Measurements from ENCODE around the gene NLRP12. TPM values are rescaled to one million over a fixed set of nuclear protein-coding genes. Genes with fewer than 3 reads are reported as not detected.

Gene NLRP12
- total and polyA plus RNA-seq, 2 of the 4 experiments (the other 2 are of a cell fraction), result not detected

GRCh38 chr19:53826876-53827275 lies 2.8 kb upstream of the NLRP12 start:
- H3K23ac ChIP-seq (ENCODE audit: low read depth, low read length), result no peak overlapping the region
- H3K18ac ChIP-seq (ENCODE audit: low read depth, low read length), result no peak overlapping the region
- dilution Hi-C loops (cut with HindIII; ENCODE audit: low sequenced_read_pairs, unreplicated experiment), result no loop called here
- no peak overlapping the region for H2BK5ac ChIP-seq (ENCODE audit: low read depth, low read length, poor library complexity, severe bottlenecking)
- H3K9me1 ChIP-seq (ENCODE audit: insufficient read depth, low read length), result no peaks in the 10 kb centered on the region
- ATAC-seq (ENCODE audit: low read depth), result no peak
- in situ Hi-C loops (cut with MboI; ENCODE audit: low sequenced_read_pairs), result no loop called here
- H3K4me2 ChIP-seq (ENCODE audit: low read depth, low read length), result no peak overlapping the region
- no peak overlapping the region for H2AK5ac ChIP-seq (ENCODE audit: low read depth, low read length)
- H4K5ac ChIP-seq (ENCODE audit: low read depth, low read length), result no peak overlapping the region
- H3K4me3 ChIP-seq (ENCODE audit: insufficient read depth, low read depth, low read length), result no peak overlapping the region
- H3K9me3 ChIP-seq (ENCODE audit: control insufficient read depth, insufficient read depth, low read length), result no peaks in the 10 kb centered on the region; the same call in none of the 2 replicates
- H4K20me1 ChIP-seq (ENCODE audit: insufficient read depth, low read length), result no peaks in the 10 kb centered on the region
- no peak overlapping the region for H3K14ac ChIP-seq (replicated peaks; ENCODE audit: low read depth, low read length)
- H2BK15ac ChIP-seq (ENCODE audit: low read depth, low read length), result no peak overlapping the region
- H2AK9ac ChIP-seq (replicated peaks; ENCODE audit: low read depth, low read length, poor library complexity), result no peak overlapping the region
- H3K79me1 ChIP-seq (ENCODE audit: low read depth in 1 of 2, low read length in 2 of 2), result no peaks in the 10 kb centered on the region
- no CpG with 5 or more reads among the region's 7 CpGs for WGBS, 2 experiments (ENCODE audit: extremely low coverage in 2 of 2, insufficient read length in 1 of 2)
- no peaks in the 10 kb centered on the region; the same call in 1 of the 2 replicates for H3K27me3 ChIP-seq (ENCODE audit: control insufficient read depth, insufficient read depth, low read length)
- H3K4ac ChIP-seq (ENCODE audit: low read depth, low read length), result no peak overlapping the region
- H4K8ac ChIP-seq (ENCODE audit: low read depth in 2 of 2, low read length in 2 of 2), result no peak overlapping the region
- H3K9ac ChIP-seq (ENCODE audit: low read depth, low read length), result no peak overlapping the region
- H2BK20ac ChIP-seq (ENCODE audit: low read depth, low read length), result no peak overlapping the region
- peak; percentile 25 for DNase-seq
- ChIA-PET POLR2A (ENCODE audit: unreplicated experiment) (no interaction called here), CTCF (interaction anchor here (0.6 kb wide), 1 partner anchor 14 kb away, joined by 3 read pairs; no protein-coding TSS in a partner anchor)
- no peaks in the 10 kb centered on the region for H3K36me3 ChIP-seq (ENCODE audit: control insufficient read depth, insufficient read depth, low read length)
- intact Hi-C loops (cut with micrococcal nuclease), result no loop called here
- no peak overlapping the region for H3K27ac ChIP-seq (ENCODE audit: insufficient read depth, low read length)
- H3K56ac ChIP-seq (ENCODE audit: extremely low read depth, insufficient read depth, low read length), result no peak overlapping the region
- H2BK120ac ChIP-seq (ENCODE audit: low read depth, low read length), result no peak overlapping the region
- no peak overlapping the region for H2AFZ ChIP-seq (replicated peaks; ENCODE audit: low read length, poor library complexity)
- BruUV-seq (replicated peaks), result no TSS peak
- no peak for TF ChIP-seq NFE2L2 (IDR thresholded peaks at IDR 0.05; ENCODE audit: low read depth, low read length)
- TF ChIP-seq CHD1 (IDR thresholded peaks at IDR 0.05; ENCODE audit: low read depth, low read length), result no peak
- TF ChIP-seq CTCF (conservative IDR thresholded peaks at IDR 0.05; ENCODE audit: low read depth, low read length), result no peak
- H4K91ac ChIP-seq (ENCODE audit: insufficient read depth, low read depth, low read length), result no peak overlapping the region
- H3K4me1 ChIP-seq (ENCODE audit: control insufficient read depth, insufficient read depth, low read length), result no peaks in the 10 kb centered on the region

All from IMR-90 (cell line).